Liver (tissue), 3 donors: ENCODE measurements around the gene CACNG4.

Source experiments
- CTCF ChIP-seq: fragments of 150-350 bp; IDR thresholded peaks from 2 replicates; pipeline ENCODE4 v1.5.1; 2017; ENCODE audit warnings: improper control_type of control experiment, low read depth, low read length; ENCODE audit not compliant: missing input control
- GABPA ChIP-seq, 2 donors: IDR thresholded peaks in 1 of 2; conservative IDR thresholded peaks in 1 of 2; 2 replicates each; pipeline ENCODE4 v1.6.1; 2016; ENCODE audit warnings: antibody characterized with exemption in 2 of 2, mild to moderate bottlenecking in 1 of 2, moderate library complexity in 1 of 2
- JUND ChIP-seq, 2 donors: IDR thresholded peaks; 2 replicates each; pipeline ENCODE4 v1.6.1; 2016; ENCODE audit warnings: antibody characterized with exemption in 2 of 2
- MAX ChIP-seq: IDR thresholded peaks from 2 replicates; pipeline ENCODE4 v1.6.1; 2016; ENCODE audit warnings: antibody characterized with exemption
- RAD21 ChIP-seq, 2 donors: IDR thresholded peaks; 2 replicates each; pipeline ENCODE4 v1.6.1; 2016; ENCODE audit warnings: antibody characterized with exemption in 2 of 2, mild to moderate bottlenecking in 2 of 2
- REST ChIP-seq: IDR thresholded peaks from 2 replicates; pipeline ENCODE4 v1.6.1; 2016; ENCODE audit warnings: antibody characterized with exemption, mild to moderate bottlenecking
- SP1 ChIP-seq: IDR thresholded peaks from 2 replicates; pipeline ENCODE4 v1.6.1; 2018; ENCODE audit warnings: antibody characterized with exemption, mild to moderate bottlenecking
- TAF1 ChIP-seq: conservative IDR thresholded peaks from 2 replicates; pipeline ENCODE4 v1.6.1; 2016; ENCODE audit warnings: antibody characterized with exemption, mild to moderate bottlenecking
- YY1 ChIP-seq: IDR thresholded peaks from 2 replicates; pipeline ENCODE4 v1.6.1; 2016; ENCODE audit warnings: antibody characterized with exemption, mild to moderate bottlenecking
- donor health status: healthy.
- donor health status: healthy.

- TF ChIP-seq CTCF, result no peak
- TF ChIP-seq RAD21 (IDR thresholded peaks at IDR 0.05), result no peak
- TF ChIP-seq MAX, result no peak
- TF ChIP-seq YY1, result no peak
- no peak for TF ChIP-seq SP1
- TF ChIP-seq JUND (IDR thresholded peaks at IDR 0.05), result no peak
- no peak for TF ChIP-seq REST
- no peak for TF ChIP-seq TAF1
- TF ChIP-seq GABPA (IDR thresholded peaks at IDR 0.05 in 1 of 2, conservative IDR thresholded peaks at IDR 0.05 in 1 of 2), result no peak
Observed at GRCh38 chr17:67054608-67055007, 90.1 kb downstream of the CACNG4 start.
